ENCODE measurements around the gene HES1.

HES1 gene

DNA sequence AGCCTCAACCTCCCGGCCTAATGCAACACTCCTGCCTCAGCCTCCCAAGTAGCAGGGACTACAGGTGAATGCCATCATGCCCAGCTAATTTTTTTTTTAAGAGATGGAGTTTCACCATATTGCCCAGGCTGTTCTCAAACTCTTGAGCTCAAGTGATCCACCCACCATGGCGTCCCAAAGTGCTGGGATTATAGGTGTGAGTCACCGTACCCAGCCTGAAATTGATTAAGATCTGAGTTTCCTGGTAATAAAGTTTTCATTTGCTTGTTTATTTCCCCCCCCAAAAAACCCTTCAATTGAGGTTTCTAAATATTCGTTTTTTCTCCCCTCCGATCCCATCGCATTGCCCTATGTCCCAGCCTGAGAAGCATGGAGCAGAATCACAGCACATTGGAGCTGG, 39.0 kb downstream of the HES1 start:
- DNase-seq = no peak

- no peak for DNase-seq
These were observed 40.5 kb downstream of the HES1 start for GRCh38 chr3:194176274-194176991.

DNA sequence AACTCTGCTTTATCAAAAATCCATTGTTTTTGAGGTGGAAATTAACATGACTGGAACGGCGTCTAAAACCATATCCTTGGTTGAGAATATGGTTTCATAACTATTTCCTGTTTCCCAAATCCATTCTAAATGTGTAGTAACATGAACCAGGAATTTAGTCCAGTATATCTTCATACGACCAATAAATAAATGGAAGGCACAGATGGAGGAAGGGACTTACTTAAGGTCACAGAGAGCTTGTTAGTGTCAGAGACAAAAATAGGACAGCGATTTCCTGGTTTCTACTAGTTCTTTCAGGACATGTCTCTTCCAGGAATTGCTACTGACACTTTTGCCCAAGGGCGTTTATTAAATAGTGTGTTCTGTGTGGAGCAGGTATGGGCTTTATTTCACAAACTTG, 41.2 kb downstream of the HES1 start:
- DNase-seq = no peak

- no peak for DNase-seq
These were observed 42.2 kb downstream of the HES1 start for GRCh38 chr3:194178128-194178527.

DNA sequence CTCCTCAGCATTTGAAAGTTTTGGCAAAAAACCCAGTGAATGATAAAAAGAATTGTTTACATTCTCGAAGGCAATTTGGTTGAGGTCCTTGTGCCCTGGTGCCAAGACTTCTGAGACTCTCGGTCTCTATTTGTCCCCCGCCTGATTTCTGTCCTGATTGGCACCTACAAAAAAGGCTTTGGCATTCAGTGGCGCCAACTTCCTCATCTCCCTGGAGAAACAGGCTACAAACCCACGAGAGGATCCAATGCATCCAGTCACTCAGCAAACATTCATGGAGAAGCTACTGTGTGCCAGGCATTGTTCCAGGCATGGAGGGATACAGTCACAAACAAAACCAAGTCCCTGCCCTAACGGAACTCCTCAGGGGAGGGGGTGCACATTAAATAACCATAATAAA, 42.7 kb downstream of the HES1 start:
- no peak for DNase-seq

GRCh38 chr3:194180570-194180969, 44.6 kb downstream of the HES1 start:
- no peak for DNase-seq

GRCh38 chr3:194181612-194182529, 45.9 kb downstream of the HES1 start:
- DNase-seq = no peak

DNA sequence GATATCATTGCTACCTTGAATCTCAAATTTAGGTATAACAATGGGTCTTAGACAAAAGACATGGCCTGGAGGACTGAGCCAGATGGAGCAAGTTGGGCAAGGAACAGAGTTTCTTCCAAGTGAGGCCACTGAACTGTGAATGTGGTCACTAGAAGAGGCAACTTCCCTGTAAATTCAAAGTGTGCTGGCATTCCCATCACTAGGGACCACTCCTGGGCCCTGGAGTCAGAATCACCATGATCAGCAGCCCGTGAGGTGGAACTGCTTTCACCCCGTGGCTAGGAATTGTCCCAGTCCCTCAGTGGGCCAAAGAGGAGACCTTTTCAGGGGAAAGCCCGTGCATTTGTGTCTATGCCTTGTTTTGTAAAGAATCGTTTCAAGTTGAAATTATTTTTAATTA, 47.3 kb downstream of the HES1 start:
- no peak for DNase-seq

- DNase-seq = no peak
These were observed 48.4 kb downstream of the HES1 start for GRCh38 chr3:194184265-194184751.

DNA sequence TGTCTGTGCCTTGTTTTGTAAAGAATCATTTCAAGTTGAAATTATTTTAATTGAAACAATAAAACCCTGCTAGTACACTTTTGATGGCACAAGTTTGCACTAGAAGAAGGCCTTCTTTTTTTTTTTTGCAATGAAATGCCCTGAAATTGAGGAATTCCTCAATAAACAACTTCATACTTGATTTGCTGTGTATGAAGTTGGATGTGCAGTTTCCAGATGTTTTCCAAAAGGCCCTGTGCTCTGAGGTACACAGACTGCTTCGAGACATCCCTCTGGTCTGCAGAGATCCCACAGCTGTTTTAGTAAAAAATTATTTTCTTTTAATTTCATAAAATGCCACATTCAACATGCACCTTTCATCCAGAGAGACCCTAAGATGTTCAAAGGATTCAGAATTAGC, 48.9 kb downstream of the HES1 start:
- no peak for DNase-seq

- no peak for DNase-seq
These were observed 49.3 kb downstream of the HES1 start for GRCh38 chr3:194185221-194185620.

GRCh38 chr3:194187233-194187944, 51.4 kb downstream of the HES1 start:
- DNase-seq = no peak
